H1 (cell line): ENCODE results near the gene MPND.

ENCODE experiments used
- NANOG ChIP-seq: IDR thresholded peaks from 2 replicates; pipeline ENCODE4 v1.6.1; 2011; ENCODE audit warnings: low read length, low read depth, mild to moderate bottlenecking, inconsistent platforms; ENCODE audit not compliant: insufficient read depth, poor library complexity, severe bottlenecking
- POLR2A ChIP-seq, 2 experiments: IDR thresholded peaks; 1 replicate in 1 of 2; 2 replicates in 1 of 2; pipeline ENCODE4 v1.6.1; 2011; ENCODE audit warnings: low read depth in 2 of 2, low read length in 2 of 2, mild to moderate bottlenecking in 2 of 2; ENCODE audit errors: control extremely low read depth in 1 of 2
- POLR2AphosphoS5 ChIP-seq: IDR thresholded peaks from 2 replicates; pipeline ENCODE4 v1.6.1; 2011; ENCODE audit warnings: low read depth, low read length
- ZNF274 ChIP-seq: IDR thresholded peaks from 2 replicates; pipeline ENCODE4 v1.7.0; 2012; ENCODE audit warnings: low read length, borderline replicate concordance; ENCODE audit errors: extremely low read depth
- TF ChIP-seq, protein P1 (sequence below), 3 experiments: IDR thresholded peaks; 1 replicate in 2 of 3; 2 replicates in 1 of 3; pipeline versions ENCODE4 v1.5.1 to v1.6.1; 2011; ENCODE audit warnings: low read length in 3 of 3, mild to moderate bottlenecking in 3 of 3, inconsistent platforms in 2 of 3, low read depth in 1 of 3, moderate library complexity in 1 of 3; ENCODE audit not compliant: insufficient read depth in 1 of 3; ENCODE audit errors: control extremely low read depth in 1 of 3
- TF ChIP-seq, protein P2 (sequence below): IDR thresholded peaks from 2 replicates; pipeline ENCODE4 v1.6.1; 2012; ENCODE audit warnings: low read length, inconsistent platforms

GRCh38 chr19:4386041-4386782 lies 42.9 kb downstream of the MPND start:
- TF ChIP-seq, protein P1, sequence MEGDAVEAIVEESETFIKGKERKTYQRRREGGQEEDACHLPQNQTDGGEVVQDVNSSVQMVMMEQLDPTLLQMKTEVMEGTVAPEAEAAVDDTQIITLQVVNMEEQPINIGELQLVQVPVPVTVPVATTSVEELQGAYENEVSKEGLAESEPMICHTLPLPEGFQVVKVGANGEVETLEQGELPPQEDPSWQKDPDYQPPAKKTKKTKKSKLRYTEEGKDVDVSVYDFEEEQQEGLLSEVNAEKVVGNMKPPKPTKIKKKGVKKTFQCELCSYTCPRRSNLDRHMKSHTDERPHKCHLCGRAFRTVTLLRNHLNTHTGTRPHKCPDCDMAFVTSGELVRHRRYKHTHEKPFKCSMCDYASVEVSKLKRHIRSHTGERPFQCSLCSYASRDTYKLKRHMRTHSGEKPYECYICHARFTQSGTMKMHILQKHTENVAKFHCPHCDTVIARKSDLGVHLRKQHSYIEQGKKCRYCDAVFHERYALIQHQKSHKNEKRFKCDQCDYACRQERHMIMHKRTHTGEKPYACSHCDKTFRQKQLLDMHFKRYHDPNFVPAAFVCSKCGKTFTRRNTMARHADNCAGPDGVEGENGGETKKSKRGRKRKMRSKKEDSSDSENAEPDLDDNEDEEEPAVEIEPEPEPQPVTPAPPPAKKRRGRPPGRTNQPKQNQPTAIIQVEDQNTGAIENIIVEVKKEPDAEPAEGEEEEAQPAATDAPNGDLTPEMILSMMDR (IDR thresholded peaks at IDR 0.05; ENCODE audit: control extremely low read depth in 1 of 3, insufficient read depth in 1 of 3, low read depth in 1 of 3, low read length in 3 of 3), result no peak
- no peak for TF ChIP-seq POLR2A (IDR thresholded peaks at IDR 0.05; ENCODE audit: control extremely low read depth in 1 of 2, low read depth in 2 of 2, low read length in 2 of 2)
- TF ChIP-seq, protein P2, sequence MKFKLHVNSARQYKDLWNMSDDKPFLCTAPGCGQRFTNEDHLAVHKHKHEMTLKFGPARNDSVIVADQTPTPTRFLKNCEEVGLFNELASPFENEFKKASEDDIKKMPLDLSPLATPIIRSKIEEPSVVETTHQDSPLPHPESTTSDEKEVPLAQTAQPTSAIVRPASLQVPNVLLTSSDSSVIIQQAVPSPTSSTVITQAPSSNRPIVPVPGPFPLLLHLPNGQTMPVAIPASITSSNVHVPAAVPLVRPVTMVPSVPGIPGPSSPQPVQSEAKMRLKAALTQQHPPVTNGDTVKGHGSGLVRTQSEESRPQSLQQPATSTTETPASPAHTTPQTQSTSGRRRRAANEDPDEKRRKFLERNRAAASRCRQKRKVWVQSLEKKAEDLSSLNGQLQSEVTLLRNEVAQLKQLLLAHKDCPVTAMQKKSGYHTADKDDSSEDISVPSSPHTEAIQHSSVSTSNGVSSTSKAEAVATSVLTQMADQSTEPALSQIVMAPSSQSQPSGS, result no peak
- TF ChIP-seq ZNF274, result no peak
- no peak for TF ChIP-seq NANOG
- no peak for TF ChIP-seq POLR2AphosphoS5
